Measurements from ENCODE around the gene MANSC4.

The MANSC4 gene

GRCh38 chr12:27779920-27780611 is at the start of gene MANSC4, which contains the start of gene KLHL42:
TSS of gene MANSC4 (minus strand) at chr12:27780236. CDS start at chr12:27771276, 8,960 bp downstream.
TSS of gene KLHL42 (plus strand) at chr12:27780233. CDS start at chr12:27780331, 98 bp downstream.
- DNase-seq: peak; percentile 64

- no peak for DNase-seq
Measured at GRCh38 chr12:27828196-27828595, 48.2 kb upstream of the MANSC4 start.

GRCh38 chr12:27826076-27826475 is 46.0 kb upstream of the MANSC4 start:
- no peak for DNase-seq

- DNase-seq: no peak
Measured at GRCh38 chr12:27824126-27824842, 44.2 kb upstream of the MANSC4 start.

- DNase-seq: no peak
Measured at GRCh38 chr12:27823038-27823437, 43.0 kb upstream of the MANSC4 start.

GRCh38 chr12:27822076-27822712 is 42.2 kb upstream of the MANSC4 start:
- peak; percentile 90 for DNase-seq

GRCh38 chr12:27821259-27821973 is 41.4 kb upstream of the MANSC4 start:
- DNase-seq: peak; percentile 80

- no peak for DNase-seq
Measured at GRCh38 chr12:27820564-27820963, 40.5 kb upstream of the MANSC4 start.

- DNase-seq: no peak
Measured at GRCh38 chr12:27818401-27818918, 38.4 kb upstream of the MANSC4 start.

GRCh38 chr12:27817766-27818165 is 37.7 kb upstream of the MANSC4 start:
- DNase-seq: no peak

GRCh38 chr12:27814851-27815591 is 35.0 kb upstream of the MANSC4 start:
- DNase-seq: no peak

GRCh38 chr12:27814411-27814810 is 34.4 kb upstream of the MANSC4 start:
- peak; percentile 24 for DNase-seq

- no peak for DNase-seq
Measured at GRCh38 chr12:27812502-27812901, 32.5 kb upstream of the MANSC4 start.

GRCh38 chr12:27810756-27811155 is 30.7 kb upstream of the MANSC4 start:
- no peak for DNase-seq

GRCh38 chr12:27808841-27809240 is 28.8 kb upstream of the MANSC4 start:
- DNase-seq: no peak

GRCh38 chr12:27807063-27807703 is 27.1 kb upstream of the MANSC4 start:
- peak; percentile 41 for DNase-seq

GRCh38 chr12:27806259-27806658 is 26.2 kb upstream of the MANSC4 start:
- no peak for DNase-seq

- DNase-seq: no peak
Measured at GRCh38 chr12:27805238-27805637, 25.2 kb upstream of the MANSC4 start.

- no peak for DNase-seq
Measured at GRCh38 chr12:27802936-27803335, 22.9 kb upstream of the MANSC4 start.

GRCh38 chr12:27802511-27802910 is 22.5 kb upstream of the MANSC4 start:
- no peak for DNase-seq

GRCh38 chr12:27801630-27802029 is 21.6 kb upstream of the MANSC4 start:
- DNase-seq: no peak

GRCh38 chr12:27800819-27801218 is 20.8 kb upstream of the MANSC4 start:
- no peak for DNase-seq
